LNCAP (cell line): ENCODE results near the gene ARHGDIA.

Experiments used
- TF ChIP-seq, protein P1 (sequence below): fragments of 450-650 bp; IDR thresholded peaks from 2 replicates; pipeline ENCODE4 v1.5.1; 2017; ENCODE audit warnings: mild to moderate bottlenecking

The ARHGDIA gene

DNA sequence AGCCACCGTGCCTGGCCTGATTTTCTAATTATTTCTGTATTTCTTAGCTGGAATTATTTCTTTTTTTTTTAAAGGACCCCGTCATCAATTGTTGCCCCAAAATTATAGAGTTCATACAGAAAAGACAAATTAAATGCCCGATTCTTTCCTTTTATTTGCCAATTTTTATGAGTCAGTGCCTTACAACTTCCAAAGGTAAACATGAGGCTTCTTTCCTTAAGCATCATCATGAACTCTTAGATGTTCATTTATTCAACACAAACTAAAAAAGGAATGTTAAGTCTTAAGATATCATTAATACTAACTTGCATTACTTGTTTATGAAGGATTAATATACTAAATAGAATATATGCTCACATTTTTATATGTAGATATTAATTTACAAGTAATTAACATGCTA, 7.2 kb upstream of the ARHGDIA start:
- TF ChIP-seq, protein P1, sequence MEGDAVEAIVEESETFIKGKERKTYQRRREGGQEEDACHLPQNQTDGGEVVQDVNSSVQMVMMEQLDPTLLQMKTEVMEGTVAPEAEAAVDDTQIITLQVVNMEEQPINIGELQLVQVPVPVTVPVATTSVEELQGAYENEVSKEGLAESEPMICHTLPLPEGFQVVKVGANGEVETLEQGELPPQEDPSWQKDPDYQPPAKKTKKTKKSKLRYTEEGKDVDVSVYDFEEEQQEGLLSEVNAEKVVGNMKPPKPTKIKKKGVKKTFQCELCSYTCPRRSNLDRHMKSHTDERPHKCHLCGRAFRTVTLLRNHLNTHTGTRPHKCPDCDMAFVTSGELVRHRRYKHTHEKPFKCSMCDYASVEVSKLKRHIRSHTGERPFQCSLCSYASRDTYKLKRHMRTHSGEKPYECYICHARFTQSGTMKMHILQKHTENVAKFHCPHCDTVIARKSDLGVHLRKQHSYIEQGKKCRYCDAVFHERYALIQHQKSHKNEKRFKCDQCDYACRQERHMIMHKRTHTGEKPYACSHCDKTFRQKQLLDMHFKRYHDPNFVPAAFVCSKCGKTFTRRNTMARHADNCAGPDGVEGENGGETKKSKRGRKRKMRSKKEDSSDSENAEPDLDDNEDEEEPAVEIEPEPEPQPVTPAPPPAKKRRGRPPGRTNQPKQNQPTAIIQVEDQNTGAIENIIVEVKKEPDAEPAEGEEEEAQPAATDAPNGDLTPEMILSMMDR: no peak

DNA sequence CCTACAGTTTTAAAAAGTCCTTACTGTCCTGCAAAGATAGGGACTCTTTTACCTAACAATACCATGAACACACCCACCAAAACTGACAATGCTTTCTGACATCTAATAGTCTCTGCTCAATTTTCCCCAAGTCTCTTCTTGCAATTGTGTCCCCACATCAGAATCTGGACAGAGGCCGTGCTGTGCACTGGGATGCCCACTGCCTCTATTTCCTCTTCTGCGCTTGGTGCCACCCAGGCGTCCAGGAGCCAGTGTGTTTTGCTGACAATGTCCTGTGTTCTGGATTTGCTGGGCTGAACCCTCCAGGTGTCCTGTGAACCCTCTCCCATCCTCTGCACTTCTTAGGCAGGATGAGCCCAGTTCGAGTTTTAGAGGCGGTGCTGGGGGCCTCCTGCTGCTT, 6.4 kb upstream of the ARHGDIA start:
- TF ChIP-seq, protein P1: no peak

DNA sequence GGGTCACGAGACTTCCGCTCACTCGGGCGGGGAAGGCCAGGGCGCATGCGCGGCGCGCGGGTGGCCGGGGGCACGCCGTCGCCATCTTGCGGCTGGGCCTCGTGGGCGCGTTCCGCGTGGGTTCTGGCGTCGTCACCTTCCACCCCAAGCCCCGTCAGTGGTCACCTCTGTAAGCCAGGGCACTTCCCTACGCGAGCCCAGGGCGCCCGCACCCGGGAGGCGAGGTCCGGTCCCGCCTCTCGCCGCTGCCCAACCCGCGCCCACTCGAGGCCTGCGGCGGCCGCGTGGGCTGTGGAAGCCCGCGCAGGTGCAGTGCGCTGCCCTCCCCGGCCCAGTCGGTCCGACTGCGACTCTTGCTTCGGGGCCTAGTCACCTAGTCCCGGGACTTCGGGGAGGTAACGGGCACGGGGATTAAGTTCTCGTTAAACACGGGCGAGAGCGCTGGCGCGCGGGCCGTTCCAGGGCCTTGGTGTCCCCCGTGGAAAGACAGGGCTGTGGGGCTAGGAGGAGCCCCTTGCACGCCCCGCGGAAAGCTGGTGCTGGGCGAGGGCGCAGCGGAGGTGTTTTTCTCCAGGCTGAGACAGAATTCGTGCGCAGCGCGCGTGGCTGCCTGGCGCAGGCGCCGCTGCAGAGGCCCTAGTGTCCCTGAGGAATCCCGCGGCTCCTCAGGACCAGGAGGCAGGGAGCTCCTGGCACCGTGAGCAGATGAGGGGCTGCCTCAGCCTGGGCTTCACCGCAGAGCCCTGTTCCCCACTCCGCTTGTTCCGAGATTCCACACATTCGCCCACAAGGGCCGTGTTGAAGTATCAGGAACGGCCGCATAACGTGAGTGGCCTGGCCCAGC, 472 bp upstream of the ARHGDIA start:
- TF ChIP-seq, protein P1: peak; percentile 30; the same call in 1 of the 2 replicates

DNA sequence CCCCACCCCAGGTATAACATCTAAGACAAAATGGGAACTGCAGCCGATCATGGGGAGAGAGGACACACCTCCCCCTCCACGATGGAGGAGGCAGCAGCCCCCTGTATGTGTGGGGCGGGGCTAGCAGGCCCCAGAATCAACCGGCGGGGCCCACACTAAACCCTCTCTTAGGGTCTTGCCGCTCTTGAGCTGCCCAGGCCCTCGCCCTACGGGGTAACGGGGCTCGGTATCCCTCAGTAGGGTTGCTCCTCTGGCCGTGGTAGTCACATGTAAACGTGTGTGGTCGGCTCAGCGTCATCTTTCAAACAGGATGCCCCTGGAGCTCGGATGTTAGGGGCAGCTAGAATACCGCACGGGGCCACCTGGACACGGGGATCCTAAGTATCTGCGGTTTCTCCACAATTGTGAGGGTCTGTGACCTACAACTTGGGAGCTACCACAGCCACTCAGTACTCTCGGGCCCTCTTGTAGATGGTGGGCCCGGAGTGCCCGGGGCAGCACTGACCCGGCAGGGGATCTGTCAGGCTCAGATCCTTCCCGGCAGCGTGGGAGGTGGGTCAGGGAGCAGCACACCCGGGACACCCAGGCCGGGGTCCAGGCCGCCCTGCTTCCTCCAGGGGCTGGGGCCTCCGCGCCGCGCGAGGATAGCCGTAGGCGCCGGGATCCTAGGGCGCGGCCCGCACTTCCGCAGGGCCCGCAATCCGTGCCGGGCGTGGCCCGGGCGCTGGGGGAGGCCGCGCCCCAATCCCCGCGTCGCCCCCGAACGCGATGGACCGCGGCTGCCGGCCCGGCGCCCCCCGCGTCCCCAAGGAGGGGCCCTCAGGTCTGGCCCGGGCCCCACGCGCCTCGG, 781 bp downstream of the ARHGDIA start:
- TF ChIP-seq, protein P1: no peak

DNA sequence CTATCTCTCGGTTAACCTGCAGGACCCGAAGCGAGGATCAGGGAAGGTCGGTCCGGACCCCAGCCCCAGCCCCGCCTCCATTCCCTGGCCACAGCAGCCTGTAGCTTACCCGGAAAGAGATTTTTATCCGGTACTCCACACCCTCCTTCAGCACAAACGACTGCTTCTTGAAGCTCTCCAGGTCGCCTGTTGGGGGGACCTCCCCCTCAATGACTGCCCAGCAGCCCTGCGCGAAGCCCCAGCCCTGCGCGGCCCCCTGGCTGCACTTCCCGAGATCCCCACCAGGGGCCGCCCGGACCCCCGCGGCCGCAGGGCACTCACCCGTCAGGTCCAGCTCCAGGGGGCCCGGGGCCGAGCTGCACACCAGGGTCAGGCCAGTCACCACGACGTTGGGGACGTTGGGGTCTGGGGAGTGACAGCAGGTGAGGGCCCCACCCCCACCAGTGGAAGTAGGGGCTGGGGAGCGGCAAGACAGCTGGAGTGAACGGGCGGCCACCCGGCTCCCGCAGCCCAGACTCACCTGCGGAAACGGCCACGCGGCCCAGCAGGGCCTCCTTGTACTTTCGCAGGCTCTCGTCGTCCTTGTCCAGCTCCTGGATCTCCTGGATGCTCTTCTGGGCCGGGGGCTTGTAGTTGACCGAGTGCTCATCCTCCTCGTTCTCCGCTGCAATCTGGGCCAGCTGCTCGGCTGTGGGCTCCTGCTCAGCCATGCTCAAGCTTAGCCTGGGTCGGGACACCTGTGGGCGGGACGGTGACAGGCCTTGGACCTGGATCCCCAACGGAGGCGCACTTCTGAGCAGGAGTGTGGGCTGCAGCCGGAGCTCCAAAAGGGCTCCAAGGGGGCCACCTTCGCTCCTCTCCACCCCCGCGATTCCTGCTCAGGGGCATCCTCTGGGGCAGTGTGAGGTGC, 1.7 kb downstream of the ARHGDIA start:
- TF ChIP-seq, protein P1: peak; percentile 89

DNA sequence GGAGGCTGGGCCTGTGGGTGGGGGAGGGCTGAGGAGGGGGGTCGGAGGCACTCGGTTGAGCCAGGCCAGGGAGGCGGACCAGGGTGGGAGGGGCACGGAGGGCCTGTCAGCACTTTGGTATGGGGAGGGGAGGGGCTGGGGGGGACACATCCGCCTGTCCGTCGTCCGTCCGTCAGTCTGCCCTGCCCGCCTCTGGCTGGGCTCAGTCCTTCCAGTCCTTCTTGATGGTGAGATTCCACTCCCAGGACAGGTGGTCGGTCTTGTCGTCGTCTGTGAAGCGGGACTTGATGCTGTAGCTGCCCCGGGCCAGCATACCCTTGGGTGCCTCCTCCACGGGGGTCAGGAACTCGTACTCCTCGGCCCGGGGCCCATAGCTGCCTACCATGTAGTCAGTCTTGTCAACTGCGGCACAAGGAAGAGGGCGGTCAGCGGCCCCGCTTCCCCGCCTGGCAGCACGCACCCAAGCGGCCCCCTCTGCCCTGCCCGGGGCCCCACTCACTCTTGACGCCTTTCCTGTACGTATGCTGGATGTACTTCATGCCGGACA, 2.4 kb downstream of the ARHGDIA start:
- TF ChIP-seq, protein P1: no peak
